BLaER1 (cell line): ENCODE measurements around the gene PTGS2.

Experiments used
- H3K27ac ChIP-seq: shearing (Covaris generic); formaldehyde crosslinking; 2 replicates; pipeline ENCODE4 v1.8.1; 2022
- H3K27me3 ChIP-seq: shearing (Covaris generic); formaldehyde crosslinking; 2 replicates; pipeline ENCODE4 v1.8.1; 2022
- H3K36me3 ChIP-seq: shearing (Covaris generic); formaldehyde crosslinking; 2 replicates; pipeline ENCODE4 v1.8.1; 2022
- H3K4me1 ChIP-seq: shearing (Covaris generic); formaldehyde crosslinking; 2 replicates; pipeline ENCODE4 v1.8.1; 2022
- H3K4me2 ChIP-seq: shearing (Covaris generic); formaldehyde crosslinking; 2 replicates; pipeline ENCODE4 v1.8.1; 2022
- H3K4me3 ChIP-seq: shearing (Covaris generic); formaldehyde crosslinking; 2 replicates; pipeline ENCODE4 v1.8.1; 2022
- H3K9ac ChIP-seq: shearing (Covaris generic); formaldehyde crosslinking; 2 replicates; pipeline ENCODE4 v1.8.1; 2022
- H3K9me3 ChIP-seq: shearing (Covaris generic); formaldehyde crosslinking; 2 replicates; pipeline ENCODE4 v1.8.1; 2022
- H4K20me1 ChIP-seq: shearing (Covaris generic); formaldehyde crosslinking; 2 replicates; pipeline ENCODE4 v1.8.1; 2022
- Cebpa-rat ChIP-seq: shearing (Covaris generic); IDR thresholded peaks from 2 replicates; pipeline ENCODE4 v1.8.1; 2022

Gene PTGS2

GRCh38 chr1:186626356-186626932 is 53.8 kb downstream of the PTGS2 start:
- no peaks in the 10 kb centered on the region for H3K36me3 ChIP-seq
- no peak overlapping the region for H3K4me2 ChIP-seq
- no peak overlapping the region for H3K9ac ChIP-seq
- H3K4me1 ChIP-seq: no peaks in the 10 kb centered on the region
- no peak overlapping the region for H3K27ac ChIP-seq
- no peaks in the 10 kb centered on the region for H3K27me3 ChIP-seq
- H4K20me1 ChIP-seq: no peaks in the 10 kb centered on the region
- TF ChIP-seq Cebpa-rat: no peak
- H3K9me3 ChIP-seq: no peaks in the 10 kb centered on the region
- no peak overlapping the region for H3K4me3 ChIP-seq

GRCh38 chr1:186623551-186623950 is 56.7 kb downstream of the PTGS2 start:
- H3K4me2 ChIP-seq: no peak overlapping the region
- no peaks in the 10 kb centered on the region for H3K36me3 ChIP-seq
- H3K9me3 ChIP-seq: no peaks in the 10 kb centered on the region
- no peaks in the 10 kb centered on the region for H4K20me1 ChIP-seq
- no peak overlapping the region for H3K4me3 ChIP-seq
- H3K4me1 ChIP-seq: peaks cover 4% of the 10 kb centered on the region
- no peaks in the 10 kb centered on the region for H3K27me3 ChIP-seq
- no peak for TF ChIP-seq Cebpa-rat
- no peak overlapping the region for H3K9ac ChIP-seq
- no peak overlapping the region for H3K27ac ChIP-seq
